Fibroblast of lung (primary cell): ENCODE measurements around the gene PCDHB14.
"Not testable (repeated sequence)": the region's sequence is repeated elsewhere in the genome, so short reads cannot be mapped to it uniquely, and the experiment has no call there.

Source experiments
- CTCF ChIP-seq, 2 donors: IDR thresholded peaks in 1 of 2; conservative IDR thresholded peaks in 1 of 2; 1 replicate in 1 of 2; 2 replicates in 1 of 2; pipeline ENCODE4 v1.5.1; 2011 to 2012; ENCODE audit warnings: low read length in 2 of 2, control low read depth in 1 of 2, inconsistent platforms in 1 of 2, low read depth in 1 of 2, mild to moderate bottlenecking in 1 of 2
- EZH2 ChIP-seq: IDR thresholded peaks from 2 replicates; pipeline ENCODE4 v1.5.1; 2012; ENCODE audit warnings: low read length, control low read depth, mild to moderate bottlenecking; ENCODE audit errors: missing control alignments

- not testable (repeated sequence) for TF ChIP-seq EZH2; CTCF (conservative IDR thresholded peaks at IDR 0.05 in 1 of 2, IDR thresholded peaks at IDR 0.05 in 1 of 2; ENCODE audit: low read depth in 1 of 2, low read length in 2 of 2)
Measured at GRCh38 chr5:141214583-141214982, 8.6 kb upstream of the PCDHB14 start.
